Islet of Langerhans (tissue), 1 donor: ENCODE measurements around the gene RNF145.
"Not testable (repeated sequence)": the region's sequence is repeated elsewhere in the genome, so short reads cannot be mapped to it uniquely, and the experiment has no call there.

Experiments used
- FAIRE-seq: peaks from one replicate; lab custom pipeline; 2011; peaks lifted over from hg19 to GRCh38; lab: Jason Lieb, UNC

Gene RNF145, protein sequence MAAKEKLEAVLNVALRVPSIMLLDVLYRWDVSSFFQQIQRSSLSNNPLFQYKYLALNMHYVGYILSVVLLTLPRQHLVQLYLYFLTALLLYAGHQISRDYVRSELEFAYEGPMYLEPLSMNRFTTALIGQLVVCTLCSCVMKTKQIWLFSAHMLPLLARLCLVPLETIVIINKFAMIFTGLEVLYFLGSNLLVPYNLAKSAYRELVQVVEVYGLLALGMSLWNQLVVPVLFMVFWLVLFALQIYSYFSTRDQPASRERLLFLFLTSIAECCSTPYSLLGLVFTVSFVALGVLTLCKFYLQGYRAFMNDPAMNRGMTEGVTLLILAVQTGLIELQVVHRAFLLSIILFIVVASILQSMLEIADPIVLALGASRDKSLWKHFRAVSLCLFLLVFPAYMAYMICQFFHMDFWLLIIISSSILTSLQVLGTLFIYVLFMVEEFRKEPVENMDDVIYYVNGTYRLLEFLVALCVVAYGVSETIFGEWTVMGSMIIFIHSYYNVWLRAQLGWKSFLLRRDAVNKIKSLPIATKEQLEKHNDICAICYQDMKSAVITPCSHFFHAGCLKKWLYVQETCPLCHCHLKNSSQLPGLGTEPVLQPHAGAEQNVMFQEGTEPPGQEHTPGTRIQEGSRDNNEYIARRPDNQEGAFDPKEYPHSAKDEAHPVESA

DNA sequence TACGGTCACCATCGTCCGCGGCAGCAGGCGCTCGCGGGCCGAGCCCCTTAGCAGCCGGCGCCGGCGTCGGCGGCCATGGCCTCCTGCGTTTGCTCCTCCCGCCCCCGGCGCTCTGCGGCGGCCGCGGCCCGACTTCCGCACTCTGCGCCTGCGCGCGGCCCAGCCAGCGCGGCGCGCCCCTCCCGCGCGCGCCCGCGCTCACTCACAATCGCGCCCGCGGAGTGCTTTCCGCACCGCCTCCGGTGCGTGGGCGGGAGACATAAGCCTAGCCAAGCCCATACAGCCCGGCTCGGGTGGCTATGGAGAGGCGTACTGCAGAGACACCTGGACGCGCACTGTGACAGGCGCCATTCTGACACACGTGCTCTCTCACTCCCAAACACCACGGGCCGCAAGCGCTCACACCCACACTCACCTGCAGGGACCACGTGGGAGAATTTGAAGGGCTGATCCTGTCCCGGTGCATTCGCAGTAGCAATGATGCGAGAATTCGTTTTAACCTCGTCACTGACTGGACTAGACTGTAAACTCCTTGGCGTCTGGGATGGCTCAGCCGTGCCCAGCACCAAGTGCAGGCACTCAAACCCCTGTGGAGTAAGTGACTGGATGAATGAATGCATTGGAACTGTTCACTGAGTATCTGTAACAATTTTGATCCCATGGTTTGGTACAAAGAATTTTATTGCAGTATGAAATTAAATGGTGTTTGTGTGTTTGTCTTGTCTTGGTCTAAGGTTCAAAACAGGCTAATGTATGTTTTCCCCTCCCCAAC is at the start of gene RNF145:
RNF145 (minus strand) TSS at position 116 of the 772 bp plus-strand sequence. CDS start 5,936 bp downstream, outside the sequence.
- no peak for FAIRE-seq

DNA sequence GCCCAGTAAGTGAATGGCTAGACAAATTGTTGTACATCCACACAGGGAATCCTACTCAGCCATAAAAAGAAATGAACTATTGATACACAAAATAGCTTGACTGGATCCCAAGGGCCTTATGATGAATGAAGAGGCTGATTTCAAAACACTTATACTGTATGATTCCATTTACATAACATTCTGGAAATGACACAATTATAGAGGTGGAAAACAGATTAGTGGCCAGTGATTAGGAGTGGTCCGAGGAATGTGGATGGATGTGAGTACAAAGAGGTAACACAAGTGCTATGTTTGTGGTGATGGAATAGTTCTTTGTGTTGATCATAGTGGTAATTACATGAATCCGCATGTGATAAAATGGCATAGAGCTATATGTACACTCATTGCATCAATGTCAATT is 49.0 kb upstream of the RNF145 start:
- FAIRE-seq: no peak

DNA sequence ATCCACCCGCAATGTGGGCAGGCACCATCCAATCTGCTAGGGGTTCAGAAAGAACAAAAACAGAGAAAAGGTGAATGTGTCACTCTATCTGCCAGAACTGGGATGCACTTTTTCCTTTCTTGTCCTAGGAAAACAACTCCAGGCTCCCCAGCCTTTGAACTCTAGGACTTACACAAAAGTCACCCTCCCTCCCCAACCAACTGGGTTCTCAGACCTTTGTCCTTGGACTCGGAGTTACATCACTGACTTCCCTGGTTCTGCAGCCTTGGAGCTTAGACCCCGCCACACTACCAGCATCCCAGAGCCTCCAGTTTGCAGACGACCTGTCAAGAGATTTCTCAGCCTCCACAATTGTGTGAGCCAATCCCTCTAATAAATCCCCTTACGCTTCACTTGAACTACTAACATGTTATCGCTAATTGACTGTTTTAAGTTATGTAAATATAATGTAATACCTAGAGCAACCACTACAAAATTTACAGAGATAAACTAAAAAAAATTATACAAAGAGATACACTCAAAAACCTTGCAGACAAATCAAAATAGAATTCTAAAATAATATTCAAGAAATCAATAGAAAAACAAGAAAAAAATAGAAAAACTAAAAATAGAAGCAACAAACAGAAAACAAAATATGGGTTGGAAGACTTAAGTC is 48.4 kb upstream of the RNF145 start:
- peak; percentile 94 for FAIRE-seq

DNA sequence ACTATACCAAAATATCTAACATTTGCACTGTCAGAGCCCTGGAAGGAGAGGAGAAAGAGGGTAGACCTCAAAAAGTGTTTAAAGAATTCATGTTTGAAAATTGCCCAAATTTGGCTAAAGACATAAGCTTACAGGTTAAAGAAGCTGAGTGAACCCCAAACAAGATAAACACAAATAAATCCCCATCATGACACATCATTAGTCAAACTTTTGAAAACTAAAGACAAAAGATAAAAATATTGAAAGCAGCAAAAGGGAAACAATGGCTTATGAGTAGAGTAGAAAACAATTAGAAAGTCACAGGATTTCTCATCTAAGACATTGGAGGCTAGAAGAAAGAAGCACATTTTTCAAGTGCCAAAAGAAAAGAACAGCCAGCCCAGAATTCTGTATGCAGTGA is 47.7 kb upstream of the RNF145 start:
- FAIRE-seq: no peak

DNA sequence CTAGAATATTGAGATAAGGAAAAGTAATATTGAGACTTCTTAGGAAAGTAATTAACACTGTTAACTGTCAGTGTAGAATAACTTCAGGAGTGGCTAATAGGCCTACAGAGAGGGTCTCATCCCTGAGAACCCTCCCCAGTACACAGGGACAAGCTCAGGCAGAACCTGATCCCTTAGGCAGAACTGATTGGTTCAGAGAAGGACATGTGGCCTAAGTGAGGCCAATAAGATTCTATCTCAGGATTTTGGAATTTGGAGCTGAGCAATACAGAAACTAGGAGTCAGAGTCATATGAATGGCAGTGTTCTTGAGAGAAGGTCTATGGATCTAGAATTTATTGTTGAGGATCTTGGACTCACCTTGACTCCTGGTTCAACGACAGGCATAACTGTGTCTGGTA is 42.8 kb upstream of the RNF145 start:
- no peak for FAIRE-seq

DNA sequence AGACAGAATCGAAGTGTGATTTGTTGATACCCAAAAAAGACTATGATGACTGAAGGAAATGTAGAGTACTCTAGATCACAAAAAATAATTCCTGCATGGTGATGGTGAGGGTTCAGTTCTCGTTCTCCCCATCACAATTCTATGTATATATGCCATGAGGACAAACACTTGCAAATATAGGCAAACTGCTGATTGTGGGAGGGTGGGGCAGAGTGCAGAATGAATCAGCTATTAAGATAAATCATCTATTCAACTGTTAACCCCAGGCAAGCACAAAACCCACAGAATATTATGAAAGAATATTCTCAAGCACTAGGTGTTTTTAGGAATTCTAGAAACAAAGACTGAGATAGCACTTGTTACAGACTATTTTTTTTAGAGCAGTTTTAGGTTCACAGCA is 39.8 kb upstream of the RNF145 start:
- no peak for FAIRE-seq

DNA sequence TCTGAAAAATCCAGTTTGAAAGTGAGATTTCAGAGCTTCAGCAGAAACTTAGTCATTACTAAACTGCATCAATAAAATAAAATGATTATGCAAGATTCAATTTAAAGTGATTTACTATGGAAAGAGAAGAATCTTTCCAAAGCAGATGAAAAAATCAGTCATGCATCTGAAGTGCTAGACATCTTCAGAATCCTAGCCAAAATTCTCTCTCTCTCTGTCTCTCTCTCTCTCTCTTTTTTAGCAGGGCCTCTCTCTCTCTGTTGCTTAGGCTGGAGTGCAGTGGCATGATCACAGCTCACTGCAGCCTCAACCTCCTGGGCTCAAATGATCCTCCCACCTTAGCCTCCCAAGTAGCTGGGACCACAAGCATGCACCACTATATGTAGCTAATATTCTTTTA is 35.5 kb upstream of the RNF145 start:
- FAIRE-seq: no peak

DNA sequence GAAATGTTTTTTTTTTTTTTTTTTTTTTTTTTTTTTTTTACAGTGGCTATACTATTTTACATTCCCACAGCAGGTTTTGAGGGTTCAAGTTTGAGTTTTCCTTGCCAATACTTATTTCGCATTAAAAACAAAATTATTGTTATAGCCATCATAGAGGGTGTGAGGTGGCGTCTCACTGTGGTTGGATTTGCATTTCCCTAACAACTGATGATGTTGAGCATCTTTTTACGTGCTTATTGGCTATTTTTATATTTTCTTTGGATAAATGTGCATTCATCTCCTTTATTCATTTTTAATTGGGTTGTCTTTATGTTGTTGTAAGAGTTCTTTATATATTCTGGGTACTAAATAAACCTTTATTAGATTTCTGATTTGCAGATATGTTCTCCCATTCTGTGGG is 34.8 kb upstream of the RNF145 start:
- no peak for FAIRE-seq

DNA sequence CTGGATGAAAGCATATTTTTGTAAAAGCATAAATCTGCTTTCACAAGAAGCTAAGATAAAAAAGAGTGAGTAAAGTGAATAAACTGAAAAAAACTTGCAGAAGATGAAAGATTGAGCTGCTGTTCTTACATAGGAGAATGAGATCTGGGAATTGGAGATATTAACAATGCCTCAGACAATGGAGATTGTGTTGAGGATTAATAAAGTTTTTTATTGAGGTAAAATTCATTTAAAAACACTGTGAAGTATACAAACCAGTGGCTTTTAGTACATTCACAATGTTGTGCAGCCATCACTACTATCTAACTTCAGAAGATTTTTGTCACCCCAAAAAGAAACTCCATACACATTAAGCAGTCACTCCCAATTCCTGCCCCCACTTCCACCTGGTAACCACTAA is 34.0 kb upstream of the RNF145 start:
- no peak for FAIRE-seq

DNA sequence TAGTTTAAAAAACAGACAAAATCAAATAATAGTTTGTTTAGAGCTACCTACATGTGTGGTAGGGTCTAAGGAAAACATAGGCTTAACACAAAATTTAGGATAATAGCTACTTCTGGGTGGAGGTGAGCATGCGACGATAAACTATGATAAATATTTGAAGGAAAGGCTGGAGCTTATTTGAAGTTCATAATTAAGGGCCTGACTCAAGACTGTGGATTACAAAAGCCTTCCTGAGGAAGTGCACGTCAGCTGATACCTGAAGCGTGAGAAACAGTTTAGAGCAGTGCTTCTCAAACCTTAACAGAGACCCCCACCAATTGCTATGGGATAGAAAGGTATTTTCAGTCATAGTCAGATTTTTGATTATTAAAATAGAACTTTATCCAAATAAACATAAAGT is 33.3 kb upstream of the RNF145 start:
- no peak for FAIRE-seq

DNA sequence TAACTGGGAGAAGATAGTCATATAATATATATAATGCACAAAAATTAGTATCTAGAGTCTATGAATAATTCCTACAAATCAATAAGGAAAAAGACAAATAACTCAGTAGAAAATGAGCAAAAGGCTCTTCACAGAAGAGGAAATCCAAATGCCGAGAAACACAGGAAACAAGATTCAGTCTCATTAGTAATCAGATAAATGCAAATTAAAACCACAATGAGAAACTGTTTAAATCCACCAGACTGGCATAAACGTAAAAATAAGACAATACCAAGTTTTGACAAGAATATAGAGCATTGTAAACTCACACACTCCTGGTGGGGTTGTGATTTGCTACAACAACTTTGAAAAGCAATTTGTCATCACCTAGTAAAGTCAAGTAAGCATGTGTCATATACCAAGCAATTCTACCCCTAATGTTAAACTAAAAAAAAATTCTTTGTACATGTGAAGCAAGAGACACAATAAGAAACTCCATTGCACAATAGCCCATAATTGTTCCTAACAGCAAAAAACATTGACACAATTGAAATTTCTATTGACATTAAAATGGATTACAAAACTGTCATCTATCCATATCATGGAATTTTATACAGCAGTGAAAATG is 32.7 kb upstream of the RNF145 start:
- FAIRE-seq: no peak

DNA sequence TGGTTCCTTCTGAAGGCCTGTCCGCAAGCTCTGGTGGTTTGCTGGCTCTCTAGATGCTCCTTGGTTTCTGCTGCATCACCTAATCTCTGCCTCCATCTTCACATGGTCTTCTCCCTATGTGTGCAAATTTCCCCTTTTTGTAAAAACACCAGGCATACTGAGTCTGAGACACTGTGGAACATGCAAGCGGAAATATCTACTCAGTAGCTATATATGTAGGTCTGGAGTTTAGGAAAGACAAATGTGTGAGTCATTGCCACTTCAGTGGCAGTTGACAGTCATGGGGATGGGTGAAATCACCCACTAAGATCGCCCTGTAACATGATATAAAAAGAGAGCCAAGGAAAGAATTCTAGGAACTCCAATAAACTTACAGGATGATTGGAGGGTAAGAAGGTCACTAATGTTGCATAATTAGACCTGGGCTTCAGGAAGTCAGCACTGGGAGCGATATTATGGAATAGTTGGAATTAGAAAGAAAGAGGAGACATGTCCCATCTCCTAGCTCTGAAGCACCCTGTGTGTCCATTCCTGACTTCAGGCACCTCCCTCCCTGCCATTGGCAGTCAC is 31.0 kb upstream of the RNF145 start:
- FAIRE-seq: no peak

DNA sequence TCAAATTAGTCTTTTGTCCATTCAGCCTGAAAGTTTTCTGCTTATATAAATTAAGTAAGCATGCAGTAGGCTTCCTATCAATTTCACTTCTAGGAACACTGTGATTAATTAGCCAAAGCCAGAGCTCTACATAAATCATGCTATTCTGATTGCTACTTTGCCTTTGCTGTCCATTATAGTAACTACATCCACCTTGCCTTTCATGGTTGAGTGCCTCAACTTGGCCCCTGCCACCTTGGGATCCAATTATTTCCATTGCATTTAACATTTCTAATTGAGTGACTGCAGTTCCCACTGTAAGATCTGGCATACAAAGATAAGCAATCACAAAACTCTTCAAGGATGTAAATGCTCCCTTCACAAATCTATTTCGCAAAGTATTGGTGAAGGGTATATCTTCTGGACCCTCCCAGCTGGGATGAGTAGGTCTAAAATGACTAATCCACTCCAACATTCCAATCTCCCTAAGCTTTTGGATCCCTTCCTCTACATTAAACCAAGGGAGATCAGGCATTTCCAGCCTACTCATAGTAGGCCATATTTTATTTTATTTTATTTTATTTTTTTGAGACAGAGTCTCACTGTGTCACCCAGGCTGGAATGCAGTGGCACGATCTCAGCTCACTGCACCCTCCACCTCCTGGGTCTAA is 26.6 kb upstream of the RNF145 start:
- FAIRE-seq: not testable (repeated sequence)

DNA sequence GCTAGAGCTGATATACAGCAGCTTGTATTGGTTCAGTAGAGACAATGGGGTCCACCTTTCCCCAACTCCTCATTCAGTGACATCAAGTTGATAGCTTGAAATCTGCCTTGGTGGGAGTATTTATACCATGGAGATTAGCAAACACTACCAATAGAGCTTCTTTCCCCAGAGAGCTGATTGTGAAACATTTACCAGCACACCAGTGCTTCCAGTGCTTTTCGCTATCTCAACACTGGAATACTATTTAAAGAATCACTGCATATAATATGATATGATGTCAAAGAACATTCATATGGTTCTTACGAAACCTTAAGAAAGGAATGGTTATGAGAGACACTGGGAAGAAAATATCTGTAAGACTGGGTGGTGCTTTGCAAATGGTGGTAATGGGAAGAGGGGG is 21.8 kb upstream of the RNF145 start:
- FAIRE-seq: no peak

DNA sequence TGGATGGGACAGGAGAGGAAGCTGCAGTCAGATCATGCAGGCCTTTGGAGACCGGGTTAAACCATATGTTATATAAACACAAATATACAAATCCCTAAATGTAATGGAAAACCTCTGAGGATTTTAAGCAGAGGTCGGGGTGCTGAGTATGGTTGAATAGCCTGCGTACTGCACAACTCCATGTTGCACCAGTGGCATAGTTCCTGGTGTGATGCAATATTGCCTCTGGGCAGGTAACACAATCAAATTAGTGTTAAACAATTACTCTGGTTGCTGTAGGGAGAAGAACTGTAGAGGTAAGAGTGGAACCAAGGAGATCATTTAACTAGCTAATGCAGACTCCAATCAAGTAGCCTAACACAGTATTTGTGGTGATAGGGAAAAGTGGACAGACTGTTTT is 21.3 kb upstream of the RNF145 start:
- FAIRE-seq: no peak

DNA sequence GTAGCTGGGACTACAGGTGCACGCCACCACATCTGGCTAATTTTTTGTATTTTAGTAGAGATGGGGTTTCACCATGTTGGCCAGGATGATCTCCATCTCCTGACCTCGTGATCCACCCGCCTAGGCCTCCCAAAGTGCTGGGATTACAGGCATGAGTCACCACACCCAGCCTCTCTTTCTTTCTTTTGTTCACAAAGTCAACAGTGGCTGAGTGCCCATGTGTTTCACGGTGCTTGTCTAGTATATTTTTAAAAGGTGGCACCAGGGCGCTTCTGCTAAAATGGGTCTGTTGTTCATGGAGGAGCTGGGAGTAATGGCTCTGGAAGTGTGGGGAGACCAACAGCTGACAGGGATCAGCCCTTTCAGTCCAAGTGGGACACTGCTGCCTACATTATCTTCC is 18.7 kb upstream of the RNF145 start:
- FAIRE-seq: not testable (repeated sequence)

DNA sequence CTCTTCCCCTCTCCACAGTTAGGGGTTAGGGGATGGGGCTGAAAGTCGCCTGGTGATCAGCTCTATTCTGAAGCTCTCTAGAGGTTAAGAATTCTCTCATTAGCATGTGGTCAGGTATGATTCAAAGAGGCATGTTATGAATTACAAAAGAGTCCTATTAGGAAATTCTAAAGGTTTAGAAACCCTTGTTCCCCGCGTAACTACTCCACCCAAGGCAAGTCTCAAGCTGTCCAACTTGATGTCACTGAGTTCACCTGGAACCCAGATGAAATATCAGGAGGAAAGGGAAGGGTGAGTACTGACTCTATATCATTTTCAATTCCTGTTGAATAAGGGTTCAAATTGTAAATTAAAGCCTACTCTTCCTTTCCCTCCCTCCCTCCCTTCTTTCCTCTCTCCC is 18.1 kb upstream of the RNF145 start:
- FAIRE-seq: no peak

DNA sequence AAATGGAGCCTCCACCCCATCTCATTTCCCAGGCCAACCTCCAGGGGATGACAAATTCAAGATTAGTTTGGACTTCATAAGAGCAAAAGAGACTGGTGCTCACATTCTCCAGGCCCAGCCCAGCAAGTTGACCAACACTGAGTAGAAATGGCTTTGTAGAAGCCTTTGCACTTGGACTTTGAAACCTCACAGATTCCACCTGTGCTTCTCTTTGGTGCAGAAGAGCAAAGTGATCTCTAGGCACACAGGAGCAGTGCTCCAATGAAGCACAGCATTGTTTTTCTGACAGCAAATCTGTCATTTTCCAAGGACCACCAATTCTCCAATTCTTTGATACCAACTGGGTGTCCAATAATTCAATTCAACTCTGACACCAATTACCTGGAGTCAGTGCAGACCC is 17.1 kb upstream of the RNF145 start:
- no peak for FAIRE-seq

DNA sequence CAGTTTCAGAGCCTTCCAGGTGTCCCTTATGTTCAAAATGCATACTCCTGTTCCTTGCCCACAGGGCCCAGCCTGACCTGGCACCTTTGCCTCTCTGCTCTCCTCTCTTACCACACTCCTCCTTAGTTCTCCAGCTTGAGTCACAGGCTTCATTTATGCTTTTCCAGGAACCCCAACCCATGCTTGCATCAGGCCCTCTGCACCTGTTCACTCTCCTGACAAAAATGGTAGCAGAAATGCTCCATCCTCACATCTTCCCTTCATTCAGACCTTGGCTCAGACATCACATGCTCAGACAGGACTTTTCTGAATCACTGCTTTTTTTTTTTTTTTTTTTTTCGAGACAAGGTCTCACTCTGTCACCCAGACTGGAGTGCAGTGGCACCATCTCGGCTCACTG is 15.1 kb upstream of the RNF145 start:
- FAIRE-seq: no peak

DNA sequence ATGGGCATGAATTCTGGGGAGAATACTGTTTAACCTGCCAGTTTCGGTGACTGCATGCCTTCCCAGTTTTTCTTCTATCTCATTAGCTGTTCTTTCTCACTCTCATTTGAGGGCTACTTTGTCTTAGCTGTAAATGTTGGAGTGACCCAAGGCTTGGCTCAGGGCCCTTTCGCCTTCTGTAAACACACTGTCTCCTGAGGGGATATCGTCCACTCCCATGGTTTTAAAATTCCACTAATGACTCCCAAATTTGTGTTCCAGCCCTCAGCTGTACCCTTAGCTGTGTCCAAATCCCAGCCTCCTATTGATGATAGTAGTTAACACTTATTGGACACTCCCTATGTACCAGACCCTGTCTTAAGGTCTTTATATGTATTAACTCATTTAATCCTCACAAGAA is 14.1 kb upstream of the RNF145 start:
- FAIRE-seq: no peak

DNA sequence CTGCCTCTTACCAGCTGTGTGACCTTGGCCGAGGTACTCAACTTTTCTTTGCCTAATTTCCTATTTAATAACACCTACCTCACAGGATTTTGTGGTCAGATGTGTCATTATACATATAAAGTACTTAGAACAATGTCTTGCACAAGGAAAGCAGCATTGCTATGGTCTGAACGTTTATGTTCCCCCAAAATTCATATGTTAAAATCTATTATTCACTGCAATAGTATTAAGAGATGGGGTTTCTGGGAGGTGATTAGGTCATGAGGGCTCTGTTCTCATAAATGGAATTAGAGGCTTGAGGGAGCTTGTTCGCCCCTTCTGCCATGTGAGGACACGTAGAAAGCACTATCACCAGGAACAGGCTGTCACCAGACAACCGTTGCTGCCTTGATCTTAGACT is 10.9 kb upstream of the RNF145 start:
- FAIRE-seq: no peak
